BJ (cell line): ENCODE results near the gene TMEM150B. TPM values are rescaled to one million over a fixed set of nuclear protein-coding genes. Genes with fewer than 3 reads are reported as not detected.
"Not testable (repeated sequence)": the region's sequence is repeated elsewhere in the genome, so short reads cannot be mapped to it uniquely, and the experiment has no call there.

Experiments
- CTCF ChIA-PET: fragments of 350-600 bp; formaldehyde crosslinking; extraction: SDS; loops from one replicate; lab custom pipeline; 2021; ENCODE audit warnings: antibody characterized with exemption, inconsistent platforms; lab: Yijun Ruan, JAX
- POLR2A ChIA-PET: fragments of 300-600 bp; sonication (Branson Sonifier 250); formaldehyde crosslinking; extraction: SDS; loops from one replicate; lab custom pipeline; 2021; ENCODE audit warnings: antibody characterized with exemption; lab: Charles Lee
- DNase-seq: peaks from one replicate; pipeline ENCODE4 v3.0.0-alpha.2; 2011; ENCODE audit warnings: low read depth
- H3K27me3 ChIP-seq: 2 replicates; pipeline ENCODE4 v1.6.0; 2011; ENCODE audit warnings: low read length; ENCODE audit not compliant: control insufficient read depth, insufficient read depth
- H3K36me3 ChIP-seq: 2 replicates; pipeline ENCODE4 v1.5.1; 2011; ENCODE audit warnings: low read length; ENCODE audit not compliant: control insufficient read depth, insufficient read depth
- H3K4me3 ChIP-seq: 2 replicates; pipeline ENCODE4 v1.5.1; 2011; ENCODE audit warnings: low read depth, mild to moderate bottlenecking, control low read depth, low read length
- CTCF ChIP-seq: IDR thresholded peaks from 2 replicates; pipeline ENCODE4 v1.5.1; 2011; ENCODE audit warnings: low read depth, mild to moderate bottlenecking, control low read depth, inconsistent platforms, low read length, moderate library complexity; ENCODE audit not compliant: insufficient read depth
- polyA plus RNA-seq: library from polyadenylated mRNA; depleted of rRNA; stranded (reverse); fragments of >200 nt; gene quantifications from 2 replicates; pipeline ENCODE4 v1.2.3, GENCODE V29; 2011

The TMEM150B gene
- polyA plus RNA-seq, 1 experiment = not detected

- no peaks in the 10 kb centered on the region; the same call in 1 of the 2 replicates for H3K27me3 ChIP-seq
- no peaks in the 10 kb centered on the region for H3K36me3 ChIP-seq
- CTCF ChIA-PET = no interaction called here
- no peak for DNase-seq
- no peak overlapping the region for H3K4me3 ChIP-seq
- TF ChIP-seq CTCF = no peak
- POLR2A ChIA-PET = no interaction called here
Measured at GRCh38 chr19:55333870-55334269, 8.7 kb upstream of the TMEM150B start.

- CTCF ChIA-PET, H3K36me3 ChIP-seq, H3K27me3 ChIP-seq, POLR2A ChIA-PET, H3K4me3 ChIP-seq, DNase-seq: not testable (repeated sequence)
Measured at GRCh38 chr19:55329791-55330190, 4.7 kb upstream of the TMEM150B start.

- H3K36me3 ChIP-seq, POLR2A ChIA-PET, CTCF ChIA-PET, DNase-seq, H3K27me3 ChIP-seq, H3K4me3 ChIP-seq: not testable (repeated sequence)
Measured at GRCh38 chr19:55328774-55329318, 3.7 kb upstream of the TMEM150B start.

DNA sequence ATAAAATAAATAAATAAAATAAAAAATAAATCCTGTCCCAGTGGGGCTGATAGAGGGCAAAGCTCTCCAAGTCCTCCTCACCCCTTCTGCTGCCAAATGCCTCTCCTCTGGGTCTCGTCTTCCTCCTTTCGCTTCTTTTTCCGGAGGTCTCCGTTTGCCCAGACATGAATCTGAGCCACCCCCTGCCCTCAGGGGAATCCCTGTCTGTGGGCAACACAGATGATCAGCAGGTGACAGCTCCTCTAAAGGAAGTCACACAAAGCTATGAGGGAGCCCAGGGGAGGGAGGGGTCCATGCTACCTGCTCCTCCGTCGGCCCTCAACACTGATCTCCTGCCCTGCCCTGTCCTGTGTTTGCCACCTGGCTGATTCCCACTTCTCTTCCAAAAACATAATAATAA, 479 bp downstream of the TMEM150B start:
- Histone ChIP-seq H3K4me3 (no peak overlapping the region), H3K36me3 (no peaks in the 10 kb centered on the region), H3K27me3 (no peaks in the 10 kb centered on the region)
- no peak for DNase-seq
- no peak for TF ChIP-seq CTCF
- ChIA-PET CTCF (interaction anchor here (1.3 to 1.6 kb wide), 2 partner anchors 16 to 94 kb away, joined by 3 to 5 read pairs; no protein-coding TSS in a partner anchor), POLR2A (interaction anchor here (0.6 kb wide), 1 partner anchor 49 kb away, joined by 4 read pairs; no protein-coding TSS in a partner anchor)

DNA sequence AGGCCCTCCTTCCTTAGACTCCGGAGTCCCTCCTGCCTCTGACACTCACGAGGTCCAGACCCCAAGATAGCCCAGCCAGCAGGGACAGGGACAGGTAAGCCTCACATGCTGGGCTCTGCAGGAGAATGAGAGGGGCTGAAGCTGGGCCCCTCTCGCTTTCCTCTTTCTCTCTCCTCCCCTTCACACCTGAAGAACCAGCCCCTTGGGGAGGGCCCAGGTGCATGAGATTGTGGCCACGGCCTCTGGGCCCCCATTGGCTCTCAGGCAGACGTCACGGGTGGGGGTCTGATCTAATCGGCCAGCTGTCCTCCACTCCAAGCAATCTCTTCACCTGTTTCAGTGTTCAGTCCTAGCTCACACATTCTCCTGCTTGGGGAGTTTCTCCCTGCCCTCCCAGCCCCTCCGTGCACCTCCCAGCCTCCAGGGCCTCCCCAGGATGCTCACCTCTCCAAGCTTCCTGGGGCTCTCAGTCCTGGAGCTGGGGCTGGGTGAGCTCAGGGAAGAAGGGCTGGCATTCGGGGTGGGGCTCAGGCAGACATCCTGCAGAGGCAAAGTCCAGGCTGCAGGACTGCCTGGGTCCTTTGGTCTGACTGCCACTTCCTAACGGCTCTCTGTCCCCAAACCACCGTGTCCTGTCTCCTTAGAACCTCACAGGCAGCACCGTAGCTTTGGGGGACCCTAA, 2.8 kb downstream of the TMEM150B start:
- TF ChIP-seq CTCF = no peak
- DNase-seq = no peak
- Histone ChIP-seq H3K27me3 (no peaks in the 10 kb centered on the region), H3K36me3 (no peaks in the 10 kb centered on the region), H3K4me3 (no peak overlapping the region)
- ChIA-PET CTCF (interaction anchor here (1.1 to 2.2 kb wide), 5 partner anchors 10 to 60 kb away, joined by 3 to 12 read pairs (median 4); no protein-coding TSS in a partner anchor), POLR2A (interaction anchor here (0.6 kb wide), 1 partner anchor 28 kb away, joined by 4 read pairs; no protein-coding TSS in a partner anchor)

DNA sequence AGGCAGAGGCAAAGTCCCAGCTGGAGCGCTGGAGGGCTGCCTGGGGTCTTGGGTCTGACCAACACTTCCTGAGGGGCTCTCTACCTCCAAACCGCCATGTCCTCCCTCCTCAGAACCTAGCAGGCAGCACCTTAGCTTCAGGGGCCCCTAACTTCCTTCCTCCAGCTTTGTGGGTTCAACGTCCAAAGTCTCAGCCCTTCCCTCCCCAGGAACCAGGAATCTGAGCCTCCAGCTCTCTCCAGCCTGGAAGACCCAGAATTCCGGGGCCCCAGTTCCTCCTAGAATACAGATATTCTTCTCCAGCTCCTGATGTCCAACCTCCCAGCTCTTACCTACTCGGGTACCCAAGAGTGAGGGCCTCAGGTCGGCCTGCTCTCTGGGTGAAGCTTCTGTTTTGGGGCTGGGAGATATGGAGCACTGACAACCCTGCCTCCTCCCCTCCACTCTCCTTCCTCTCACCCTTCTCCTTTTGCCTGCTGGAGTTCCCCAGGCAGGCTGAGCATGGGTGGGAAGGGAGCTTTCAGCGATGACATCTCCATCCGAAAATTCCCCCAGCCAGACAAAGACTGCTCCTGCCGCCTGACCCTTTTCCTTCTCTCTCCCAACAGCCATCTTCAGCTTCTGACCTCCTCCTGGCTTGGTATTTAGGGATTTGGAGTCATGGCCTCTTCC, 3.5 kb downstream of the TMEM150B start:
- H3K4me3 ChIP-seq = no peak overlapping the region
- H3K27me3 ChIP-seq = no peaks in the 10 kb centered on the region
- POLR2A ChIA-PET = no interaction called here
- no peak for TF ChIP-seq CTCF
- no peak for DNase-seq
- CTCF ChIA-PET = interaction anchor here (1.4 to 2.2 kb wide), 2 partner anchors 15 to 20 kb away, joined by 3 to 12 read pairs; no protein-coding TSS in a partner anchor
- no peaks in the 10 kb centered on the region for H3K36me3 ChIP-seq
